ENCODE measurements around the gene HIBCH. TPM values are rescaled to one million over a fixed set of nuclear protein-coding genes. Genes with fewer than 3 reads are reported as not detected.

Gene HIBCH
- total and polyA plus RNA-seq, 4 donors, result 20.2 to 65.2 (median 32.8) TPM

DNA sequence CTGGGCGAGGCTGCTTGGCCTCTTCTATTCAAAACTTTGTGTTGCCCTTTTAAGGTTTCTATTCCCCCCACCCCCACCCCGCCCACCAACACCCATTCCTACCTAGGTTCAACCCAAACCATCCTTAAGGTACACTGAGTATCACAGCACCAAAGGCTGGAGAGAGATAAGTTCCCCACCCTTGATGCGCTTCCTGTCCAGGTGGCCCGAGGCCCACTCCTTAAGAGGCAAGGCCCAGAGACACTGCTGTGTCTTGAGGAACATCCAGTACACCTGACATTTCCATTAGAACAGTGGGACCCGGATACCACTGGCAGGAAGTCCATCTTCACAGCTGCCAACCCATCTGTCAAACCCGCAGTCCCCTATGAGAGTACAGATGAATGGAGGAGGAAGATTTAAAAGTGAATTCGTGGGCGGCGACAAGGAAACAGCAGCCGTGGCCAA is 23.5 kb upstream of the HIBCH start:
- no peak for DNase-seq (ENCODE audit: low spot score)
- no peak for TF ChIP-seq EGR1 (IDR thresholded peaks at IDR 0.05; ENCODE audit: low read depth in 2 of 2)
- no peak for TF ChIP-seq JUND (IDR thresholded peaks at IDR 0.05)
- no peak for TF ChIP-seq FOXA1 (IDR thresholded peaks at IDR 0.05)
- no peak for TF ChIP-seq RAD21 (IDR thresholded peaks at IDR 0.05)
- no peak for TF ChIP-seq TAF1 (conservative IDR thresholded peaks at IDR 0.05)
- TF ChIP-seq, protein P1, sequence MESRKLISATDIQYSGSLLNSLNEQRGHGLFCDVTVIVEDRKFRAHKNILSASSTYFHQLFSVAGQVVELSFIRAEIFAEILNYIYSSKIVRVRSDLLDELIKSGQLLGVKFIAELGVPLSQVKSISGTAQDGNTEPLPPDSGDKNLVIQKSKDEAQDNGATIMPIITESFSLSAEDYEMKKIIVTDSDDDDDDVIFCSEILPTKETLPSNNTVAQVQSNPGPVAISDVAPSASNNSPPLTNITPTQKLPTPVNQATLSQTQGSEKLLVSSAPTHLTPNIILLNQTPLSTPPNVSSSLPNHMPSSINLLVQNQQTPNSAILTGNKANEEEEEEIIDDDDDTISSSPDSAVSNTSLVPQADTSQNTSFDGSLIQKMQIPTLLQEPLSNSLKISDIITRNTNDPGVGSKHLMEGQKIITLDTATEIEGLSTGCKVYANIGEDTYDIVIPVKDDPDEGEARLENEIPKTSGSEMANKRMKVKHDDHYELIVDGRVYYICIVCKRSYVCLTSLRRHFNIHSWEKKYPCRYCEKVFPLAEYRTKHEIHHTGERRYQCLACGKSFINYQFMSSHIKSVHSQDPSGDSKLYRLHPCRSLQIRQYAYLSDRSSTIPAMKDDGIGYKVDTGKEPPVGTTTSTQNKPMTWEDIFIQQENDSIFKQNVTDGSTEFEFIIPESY (IDR thresholded peaks at IDR 0.05), result no peak
- TF ChIP-seq, protein P2, sequence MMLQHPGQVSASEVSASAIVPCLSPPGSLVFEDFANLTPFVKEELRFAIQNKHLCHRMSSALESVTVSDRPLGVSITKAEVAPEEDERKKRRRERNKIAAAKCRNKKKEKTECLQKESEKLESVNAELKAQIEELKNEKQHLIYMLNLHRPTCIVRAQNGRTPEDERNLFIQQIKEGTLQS (IDR thresholded peaks at IDR 0.05), result no peak
- TF ChIP-seq SP1 (IDR thresholded peaks at IDR 0.05), result peak; percentile 26
- peak in 1 of 2 donors; percentile 6 for TF ChIP-seq RXRA (IDR thresholded peaks at IDR 0.05)
- TF ChIP-seq NR2F2 (IDR thresholded peaks at IDR 0.05), result peak; percentile 72
- H3K9me3 ChIP-seq (ENCODE audit: control insufficient read depth in 4 of 4, low read length in 3 of 4), result no peaks in the 10 kb centered on the region
- H3K4me1 ChIP-seq (ENCODE audit: control insufficient read depth in 4 of 4, insufficient read depth in 4 of 4, low read length in 3 of 4), result peaks cover 0 to 9% (median 5%) of the 10 kb centered on the region in 4 donors
- peak overlapping the region in 1 of 2 donors; percentile 89 for H3K9ac ChIP-seq (ENCODE audit: low read depth in 1 of 2, low read length in 2 of 2)
- 36% methylated on average over 10 of the region's 10 CpGs for WGBS
- H3K27me3 ChIP-seq (ENCODE audit: control insufficient read depth in 4 of 4, insufficient read depth in 4 of 4, low read length in 3 of 4), result no peaks in the 10 kb centered on the region
- peak overlapping the region; percentile 94 to 96 for H3K27ac ChIP-seq (ENCODE audit: low read depth in 1 of 2, low read length in 2 of 2)
- H3K4me3 ChIP-seq (ENCODE audit: low read depth in 1 of 3, low read length in 3 of 3), result peak overlapping the region in 2 of 3 donors; percentile 71
- no peaks in the 10 kb centered on the region for H3K36me3 ChIP-seq (ENCODE audit: control insufficient read depth in 4 of 4, insufficient read depth in 3 of 4, low read depth in 1 of 4, low read length in 3 of 4)

DNA sequence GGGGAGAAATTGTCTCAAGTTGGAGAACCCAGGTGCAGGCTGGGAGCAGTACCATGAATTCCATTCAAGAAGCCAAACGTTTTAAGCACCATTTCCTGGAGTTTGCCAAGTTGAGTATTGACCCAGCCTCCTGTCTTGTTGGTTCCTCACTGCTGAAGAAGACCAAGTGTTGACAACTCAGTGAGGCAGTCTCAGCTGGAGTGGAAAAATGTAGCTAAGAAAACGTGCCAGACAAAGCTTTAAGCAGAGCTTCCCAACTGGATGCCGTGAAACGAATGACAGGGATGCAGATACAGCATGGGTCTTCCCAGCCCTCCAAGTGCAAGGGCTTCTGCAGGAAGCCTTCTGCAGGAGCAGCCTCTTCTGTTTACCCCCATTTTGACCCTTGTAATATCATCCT is 23.0 kb upstream of the HIBCH start:
- Histone ChIP-seq H3K9ac (ENCODE audit: low read depth in 1 of 2, low read length in 2 of 2) (no peak overlapping the region), H3K27me3 (ENCODE audit: control insufficient read depth in 4 of 4, insufficient read depth in 4 of 4, low read length in 3 of 4) (no peaks in the 10 kb centered on the region), H3K9me3 (ENCODE audit: control insufficient read depth in 4 of 4, low read length in 3 of 4) (no peaks in the 10 kb centered on the region), H3K4me3 (ENCODE audit: low read depth in 1 of 3, low read length in 3 of 3) (no peak overlapping the region), H3K27ac (ENCODE audit: low read depth in 1 of 2, low read length in 2 of 2) (peak overlapping the region in 1 of 2 donors; percentile 96), H3K36me3 (ENCODE audit: control insufficient read depth in 4 of 4, insufficient read depth in 3 of 4, low read depth in 1 of 4, low read length in 3 of 4) (no peaks in the 10 kb centered on the region), H3K4me1 (ENCODE audit: control insufficient read depth in 4 of 4, insufficient read depth in 4 of 4, low read length in 3 of 4) (peaks cover 0 to 9% (median 5%) of the 10 kb centered on the region in 4 donors)
- no peak for DNase-seq (ENCODE audit: low spot score)
- WGBS, result 68% methylated on average over 4 of the region's 4 CpGs
- TF ChIP-seq TAF1 (conservative IDR thresholded peaks at IDR 0.05), result no peak
- TF ChIP-seq, protein P3, sequence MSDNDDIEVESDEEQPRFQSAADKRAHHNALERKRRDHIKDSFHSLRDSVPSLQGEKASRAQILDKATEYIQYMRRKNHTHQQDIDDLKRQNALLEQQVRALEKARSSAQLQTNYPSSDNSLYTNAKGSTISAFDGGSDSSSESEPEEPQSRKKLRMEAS (IDR thresholded peaks at IDR 0.05), result no peak
- no peak for TF ChIP-seq EGR1 (IDR thresholded peaks at IDR 0.05; ENCODE audit: low read depth in 2 of 2)
- no peak for TF ChIP-seq NR2F2 (IDR thresholded peaks at IDR 0.05)
- no peak for TF ChIP-seq RAD21 (IDR thresholded peaks at IDR 0.05)
- TF ChIP-seq, protein P4, sequence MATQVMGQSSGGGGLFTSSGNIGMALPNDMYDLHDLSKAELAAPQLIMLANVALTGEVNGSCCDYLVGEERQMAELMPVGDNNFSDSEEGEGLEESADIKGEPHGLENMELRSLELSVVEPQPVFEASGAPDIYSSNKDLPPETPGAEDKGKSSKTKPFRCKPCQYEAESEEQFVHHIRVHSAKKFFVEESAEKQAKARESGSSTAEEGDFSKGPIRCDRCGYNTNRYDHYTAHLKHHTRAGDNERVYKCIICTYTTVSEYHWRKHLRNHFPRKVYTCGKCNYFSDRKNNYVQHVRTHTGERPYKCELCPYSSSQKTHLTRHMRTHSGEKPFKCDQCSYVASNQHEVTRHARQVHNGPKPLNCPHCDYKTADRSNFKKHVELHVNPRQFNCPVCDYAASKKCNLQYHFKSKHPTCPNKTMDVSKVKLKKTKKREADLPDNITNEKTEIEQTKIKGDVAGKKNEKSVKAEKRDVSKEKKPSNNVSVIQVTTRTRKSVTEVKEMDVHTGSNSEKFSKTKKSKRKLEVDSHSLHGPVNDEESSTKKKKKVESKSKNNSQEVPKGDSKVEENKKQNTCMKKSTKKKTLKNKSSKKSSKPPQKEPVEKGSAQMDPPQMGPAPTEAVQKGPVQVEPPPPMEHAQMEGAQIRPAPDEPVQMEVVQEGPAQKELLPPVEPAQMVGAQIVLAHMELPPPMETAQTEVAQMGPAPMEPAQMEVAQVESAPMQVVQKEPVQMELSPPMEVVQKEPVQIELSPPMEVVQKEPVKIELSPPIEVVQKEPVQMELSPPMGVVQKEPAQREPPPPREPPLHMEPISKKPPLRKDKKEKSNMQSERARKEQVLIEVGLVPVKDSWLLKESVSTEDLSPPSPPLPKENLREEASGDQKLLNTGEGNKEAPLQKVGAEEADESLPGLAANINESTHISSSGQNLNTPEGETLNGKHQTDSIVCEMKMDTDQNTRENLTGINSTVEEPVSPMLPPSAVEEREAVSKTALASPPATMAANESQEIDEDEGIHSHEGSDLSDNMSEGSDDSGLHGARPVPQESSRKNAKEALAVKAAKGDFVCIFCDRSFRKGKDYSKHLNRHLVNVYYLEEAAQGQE (IDR thresholded peaks at IDR 0.05), result no peak
- no peak for TF ChIP-seq RXRA (IDR thresholded peaks at IDR 0.05)
- no peak for TF ChIP-seq HNF4G (IDR thresholded peaks at IDR 0.05)
- no peak for TF ChIP-seq YY1 (IDR thresholded peaks at IDR 0.05)
- TF ChIP-seq, protein P5, sequence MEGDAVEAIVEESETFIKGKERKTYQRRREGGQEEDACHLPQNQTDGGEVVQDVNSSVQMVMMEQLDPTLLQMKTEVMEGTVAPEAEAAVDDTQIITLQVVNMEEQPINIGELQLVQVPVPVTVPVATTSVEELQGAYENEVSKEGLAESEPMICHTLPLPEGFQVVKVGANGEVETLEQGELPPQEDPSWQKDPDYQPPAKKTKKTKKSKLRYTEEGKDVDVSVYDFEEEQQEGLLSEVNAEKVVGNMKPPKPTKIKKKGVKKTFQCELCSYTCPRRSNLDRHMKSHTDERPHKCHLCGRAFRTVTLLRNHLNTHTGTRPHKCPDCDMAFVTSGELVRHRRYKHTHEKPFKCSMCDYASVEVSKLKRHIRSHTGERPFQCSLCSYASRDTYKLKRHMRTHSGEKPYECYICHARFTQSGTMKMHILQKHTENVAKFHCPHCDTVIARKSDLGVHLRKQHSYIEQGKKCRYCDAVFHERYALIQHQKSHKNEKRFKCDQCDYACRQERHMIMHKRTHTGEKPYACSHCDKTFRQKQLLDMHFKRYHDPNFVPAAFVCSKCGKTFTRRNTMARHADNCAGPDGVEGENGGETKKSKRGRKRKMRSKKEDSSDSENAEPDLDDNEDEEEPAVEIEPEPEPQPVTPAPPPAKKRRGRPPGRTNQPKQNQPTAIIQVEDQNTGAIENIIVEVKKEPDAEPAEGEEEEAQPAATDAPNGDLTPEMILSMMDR (IDR thresholded peaks at IDR 0.05; ENCODE audit: low read depth, low read length, missing input control), result no peak
- TF ChIP-seq, protein P1 (IDR thresholded peaks at IDR 0.05), result no peak
- TF ChIP-seq, protein P2 (IDR thresholded peaks at IDR 0.05), result no peak
- TF ChIP-seq GABPA (IDR thresholded peaks at IDR 0.05 in 1 of 2, conservative IDR thresholded peaks at IDR 0.05 in 1 of 2), result no peak
- TF ChIP-seq HNF4A (conservative IDR thresholded peaks at IDR 0.05), result no peak
- TF ChIP-seq JUND (IDR thresholded peaks at IDR 0.05), result no peak
- TF ChIP-seq SP1 (IDR thresholded peaks at IDR 0.05), result no peak

Data from liver (tissue), 9 donors.